OCI-LY3 (cell line): ENCODE results near the gene AUTS2.

Experiments
- H2AFZ ChIP-seq: fragments of 200-600, 300-600 bp; shearing (Covaris generic); 2 replicates; pipeline ENCODE4 v1.6.0; 2014; ENCODE audit warnings: antibody characterized with exemption, low read depth, low read length
- H3K27ac ChIP-seq: fragments of 200-600, 300-600 bp; sonication (generic); 2 replicates; pipeline ENCODE4 v1.5.1; 2014; ENCODE audit warnings: mild to moderate bottlenecking, low read length, moderate library complexity, mixed read lengths
- H3K27me3 ChIP-seq: fragments of 200-600, 300-600 bp; sonication (generic); 2 replicates; pipeline ENCODE4 v1.6.1; 2014; ENCODE audit warnings: low read depth, low read length, mixed read lengths
- H3K36me3 ChIP-seq: fragments of 200-600, 300-600 bp; sonication (generic); replicated peaks from 2 replicates; pipeline ENCODE3; 2014; ENCODE audit warnings: low read depth, low read length, mixed read lengths
- H3K4me1 ChIP-seq: fragments of 300-600, 200-600 bp; sonication (generic); 2 replicates; pipeline ENCODE4 v1.6.1; 2014; ENCODE audit warnings: low read length, mixed read lengths
- H3K4me2 ChIP-seq: fragments of 200-600, 300-600 bp; sonication (generic); 2 replicates; pipeline ENCODE4 v1.6.1; 2014; ENCODE audit warnings: low read length, mixed read lengths
- H3K4me3 ChIP-seq: fragments of 300-600, 200-600 bp; sonication (generic); 2 replicates; pipeline ENCODE4 v1.5.1; 2014; ENCODE audit warnings: antibody characterized with exemption, mild to moderate bottlenecking, low read length, moderate library complexity
- H3K79me2 ChIP-seq: fragments of 300-600, 200-600 bp; shearing (Covaris generic); 2 replicates; pipeline ENCODE4 v1.6.1; 2014; ENCODE audit warnings: mild to moderate bottlenecking, low read length, mixed read lengths
- H3K9ac ChIP-seq: fragments of 300-600, 200-600 bp; shearing (Covaris generic); 2 replicates; pipeline ENCODE4 v1.6.0; 2014; ENCODE audit warnings: mild to moderate bottlenecking, low read length, moderate library complexity
- H3K9me3 ChIP-seq: fragments of 200-600, 300-600 bp; shearing (Covaris generic); 2 replicates; pipeline ENCODE4 v1.6.1; 2014; ENCODE audit warnings: low read length, mixed read lengths; ENCODE audit not compliant: insufficient read depth
- H4K20me1 ChIP-seq: fragments of 200-600, 300-600 bp; sonication (generic); 2 replicates; pipeline ENCODE4 v1.6.1; 2016; ENCODE audit warnings: low read length, mixed read lengths; ENCODE audit not compliant: insufficient read depth
- CTCF ChIP-seq: fragments of 200-600, 300-600 bp; sonication (generic); IDR thresholded peaks from 2 replicates; pipeline ENCODE4 v1.5.1; 2014; ENCODE audit warnings: antibody characterized with exemption, low read length, low read depth
- EZH2phosphoT487 ChIP-seq: fragments of 200-600 bp; shearing (Covaris generic); IDR thresholded peaks from 2 replicates; pipeline ENCODE4 v1.6.1; 2018; ENCODE audit warnings: antibody characterized with exemption, mixed run types, low read depth

The AUTS2 gene

GRCh38 chr7:69819333-69819705 lies 221.0 kb downstream of the AUTS2 start:
- no peaks in the 10 kb centered on the region for H3K4me1 ChIP-seq
- no peak overlapping the region for H3K4me3 ChIP-seq
- no peaks in the 10 kb centered on the region; the same call in 1 of the 2 replicates for H3K9me3 ChIP-seq
- no peak for TF ChIP-seq CTCF
- no peak for TF ChIP-seq EZH2phosphoT487
- no peak overlapping the region for H3K4me2 ChIP-seq
- no peak overlapping the region for H2AFZ ChIP-seq
- no peaks in the 10 kb centered on the region for H4K20me1 ChIP-seq
- H3K79me2 ChIP-seq: no peaks in the 10 kb centered on the region
- no peak overlapping the region for H3K9ac ChIP-seq
- no peak overlapping the region for H3K27ac ChIP-seq
- H3K36me3 ChIP-seq: no peaks in the 10 kb centered on the region
- peaks cover 3% of the 10 kb centered on the region; the same call in 1 of the 2 replicates for H3K27me3 ChIP-seq

GRCh38 chr7:69820479-69821192 lies 222.4 kb downstream of the AUTS2 start:
- H3K79me2 ChIP-seq: no peaks in the 10 kb centered on the region
- no peaks in the 10 kb centered on the region for H4K20me1 ChIP-seq
- no peaks in the 10 kb centered on the region for H3K4me1 ChIP-seq
- H3K9ac ChIP-seq: no peak overlapping the region
- H3K36me3 ChIP-seq: no peaks in the 10 kb centered on the region
- H3K27ac ChIP-seq: no peak overlapping the region
- no peak overlapping the region for H3K4me3 ChIP-seq
- TF ChIP-seq CTCF (no peak), EZH2phosphoT487 (no peak)
- no peak overlapping the region for H2AFZ ChIP-seq
- H3K4me2 ChIP-seq: no peak overlapping the region
- peaks cover 7% of the 10 kb centered on the region; the same call in 1 of the 2 replicates for H3K9me3 ChIP-seq
- H3K27me3 ChIP-seq: peaks cover 3% of the 10 kb centered on the region; the same call in 1 of the 2 replicates

GRCh38 chr7:69822386-69822785 lies 224.1 kb downstream of the AUTS2 start:
- H3K4me1 ChIP-seq: no peaks in the 10 kb centered on the region

More at GRCh38 chr7:69822386-69822785, 224.1 kb downstream of the AUTS2 start:
- Histone ChIP-seq H3K9ac (no peak overlapping the region), H3K27me3 (peaks cover 3% of the 10 kb centered on the region; the same call in 1 of the 2 replicates), H3K27ac (no peak overlapping the region), H3K36me3 (no peaks in the 10 kb centered on the region), H2AFZ (no peak overlapping the region), H3K9me3 (peaks cover 8% of the 10 kb centered on the region; the same call in 1 of the 2 replicates), H3K79me2 (no peaks in the 10 kb centered on the region), H4K20me1 (no peaks in the 10 kb centered on the region), H3K4me3 (no peak overlapping the region), H3K4me2 (no peak overlapping the region)
- TF ChIP-seq CTCF (no peak), EZH2phosphoT487 (no peak)
